Activated CD8-positive, alpha-beta T cell treated with anti-CD3 and anti-CD28 coated beads for 36 hours (primary cell): ENCODE results near the gene ATG4B. TPM values are rescaled to one million over a fixed set of nuclear protein-coding genes. Genes with fewer than 3 reads are reported as not detected.

Experiments used
- ATAC-seq: fragments of 200-7000 bp; cut with Tn5 transposase; one replicate; pipeline ENCODE4 v1.10.0; 2021; ENCODE audit warnings: mild to moderate bottlenecking, moderate library complexity
- CTCF ChIA-PET: fragments of 350-600 bp; sonication (Branson Sonifier 250); formaldehyde crosslinking; loops from one replicate; lab custom pipeline; 2021; ENCODE audit warnings: antibody characterized with exemption; lab: Charles Lee
- POLR2A ChIA-PET: fragments of 350-600 bp; sonication (Branson Sonifier 250); formaldehyde crosslinking; loops from one replicate; lab custom pipeline; 2021; ENCODE audit warnings: antibody characterized with exemption; lab: Charles Lee
- DNase-seq: peaks from one replicate; pipeline ENCODE4 v3.0.0-alpha.2; 2020
- H3K27ac Mint-ChIP-seq: one replicate; pipeline ENCODE4 v1.8.0; 2021; ENCODE audit warnings: mild to moderate bottlenecking, mixed read lengths
- H3K27me3 Mint-ChIP-seq: one replicate; pipeline ENCODE4 v1.8.0; 2021; ENCODE audit warnings: mixed read lengths
- H3K36me3 Mint-ChIP-seq: one replicate; pipeline ENCODE4 v1.8.0; 2021; ENCODE audit warnings: low read depth, mixed read lengths
- H3K4me1 Mint-ChIP-seq: one replicate; pipeline ENCODE4 v1.8.0; 2021; ENCODE audit warnings: low read depth, mixed read lengths
- H3K4me3 Mint-ChIP-seq: one replicate; pipeline ENCODE4 v1.8.0; 2021; ENCODE audit warnings: mild to moderate bottlenecking, moderate library complexity, mixed read lengths
- H3K9me3 Mint-ChIP-seq: one replicate; pipeline ENCODE4 v1.8.0; 2021; ENCODE audit warnings: mixed read lengths
- CTCF ChIP-seq: fragments of 200-600 bp; IDR thresholded peaks from one replicate; pipeline ENCODE4 v1.8.0; 2022; ENCODE audit warnings: antibody characterized with exemption, mild to moderate bottlenecking
- intact Hi-C: fragments of 100-400 bp; cut with micrococcal nuclease; formaldehyde crosslinking; loops from one replicate; pipeline ENCODE4 v1.10.0; 2022
- total RNA-seq, 2 experiments: library from RNA; stranded (reverse); gene quantifications; one replicate each; pipeline ENCODE4 v1.2.3, GENCODE V29; 2021

Gene ATG4B
- total RNA-seq, 2 experiments from 2014 or later: 90.7 to 94.6 TPM

GRCh38 chr2:241599615-241600014 is 37.9 kb upstream of the ATG4B start:
- intact Hi-C loops: no loop called here
- no peaks in the 10 kb centered on the region for H3K9me3 Mint-ChIP-seq
- H3K4me3 Mint-ChIP-seq: no peak overlapping the region
- DNase-seq (no peak), ATAC-seq (no peak)
- ChIA-PET CTCF (interaction anchor here (1.9 kb wide), 1 partner anchor 11 kb away, joined by 6 read pairs; no protein-coding TSS in a partner anchor), POLR2A (no interaction called here)
- H3K27me3 Mint-ChIP-seq: no peaks in the 10 kb centered on the region
- no peak overlapping the region for H3K27ac Mint-ChIP-seq
- no peak for TF ChIP-seq CTCF
- no peaks in the 10 kb centered on the region for H3K4me1 Mint-ChIP-seq
- peaks cover 30% of the 10 kb centered on the region for H3K36me3 Mint-ChIP-seq

GRCh38 chr2:241601841-241602240 is 35.7 kb upstream of the ATG4B start:
- H3K36me3 Mint-ChIP-seq: peaks cover 26% of the 10 kb centered on the region
- no peaks in the 10 kb centered on the region for H3K9me3 Mint-ChIP-seq
- DNase-seq (no peak), ATAC-seq (no peak)
- no peak overlapping the region for H3K4me3 Mint-ChIP-seq
- no peak overlapping the region for H3K27ac Mint-ChIP-seq
- POLR2A ChIA-PET: no interaction called here
- H3K27me3 Mint-ChIP-seq: no peaks in the 10 kb centered on the region
- no peaks in the 10 kb centered on the region for H3K4me1 Mint-ChIP-seq
- intact Hi-C loops: no loop called here
- TF ChIP-seq CTCF: no peak
- CTCF ChIA-PET: no interaction called here

- DNase-seq (no peak), ATAC-seq (no peak)
- ChIA-PET CTCF (no interaction called here), POLR2A (no interaction called here)
- no peaks in the 10 kb centered on the region for H3K27me3 Mint-ChIP-seq
- H3K9me3 Mint-ChIP-seq: no peaks in the 10 kb centered on the region
- TF ChIP-seq CTCF: no peak
- peaks cover 22% of the 10 kb centered on the region for H3K36me3 Mint-ChIP-seq
- intact Hi-C loops: no loop called here
- H3K4me3 Mint-ChIP-seq: no peak overlapping the region
- no peaks in the 10 kb centered on the region for H3K4me1 Mint-ChIP-seq
- no peak overlapping the region for H3K27ac Mint-ChIP-seq
Observed at GRCh38 chr2:241602720-241603119, 34.8 kb upstream of the ATG4B start.

- no peaks in the 10 kb centered on the region for H3K9me3 Mint-ChIP-seq
- ChIA-PET POLR2A (no interaction called here), CTCF (no interaction called here)
- H3K4me3 Mint-ChIP-seq: no peak overlapping the region
- no peaks in the 10 kb centered on the region for H3K27me3 Mint-ChIP-seq
- peaks cover 25% of the 10 kb centered on the region for H3K36me3 Mint-ChIP-seq
- ATAC-seq (no peak), DNase-seq (no peak)
- no peak for TF ChIP-seq CTCF
- intact Hi-C loops: no loop called here
- H3K4me1 Mint-ChIP-seq: peaks cover 4% of the 10 kb centered on the region
- H3K27ac Mint-ChIP-seq: no peak overlapping the region
Observed at GRCh38 chr2:241603686-241604085, 33.8 kb upstream of the ATG4B start.

GRCh38 chr2:241606186-241606585 is 31.3 kb upstream of the ATG4B start:
- Mint-ChIP-seq H3K27me3 (no peaks in the 10 kb centered on the region), H3K36me3 (peaks cover 15% of the 10 kb centered on the region), H3K9me3 (no peaks in the 10 kb centered on the region), H3K4me1 (peaks cover 16% of the 10 kb centered on the region), H3K27ac (no peak overlapping the region), H3K4me3 (no peak overlapping the region)
- POLR2A ChIA-PET: no interaction called here
- CTCF ChIA-PET: no interaction called here
- DNase-seq: no peak
- intact Hi-C loops: no loop called here
- TF ChIP-seq CTCF: no peak
- ATAC-seq: no peak
